Endothelial cell of umbilical vein (primary cell): Measurements from ENCODE around the gene TENT4A. TPM values are rescaled to one million over a fixed set of nuclear protein-coding genes. Genes with fewer than 3 reads are reported as not detected.

Source experiments
- BruUV-seq: library from RNA; stranded (reverse); fragments of 400-500 nt; replicated peaks from 2 replicates; lab custom pipeline; 2021; lab: Mats Ljungman, UMichigan
- CTCF ChIA-PET: fragments of 300-600, 350-600 bp; sonication (Branson Sonifier 250); formaldehyde crosslinking; loops from one replicate; lab custom pipeline; 2021; ENCODE audit warnings: antibody characterized with exemption, inconsistent platforms; lab: Charles Lee
- POLR2A ChIA-PET: fragments of 300-600, 350-600 bp; sonication (Branson Sonifier 250); formaldehyde crosslinking; loops from one replicate; lab custom pipeline; 2021; ENCODE audit warnings: antibody characterized with exemption, inconsistent platforms; lab: Charles Lee
- DNase-seq: peaks from one replicate; pipeline ENCODE4 v3.0.0-alpha.2; 2011; ENCODE audit warnings: low read depth, low spot score
- FAIRE-seq: peaks from 2 replicates; lab custom pipeline; 2011; peaks lifted over from hg19 to GRCh38; lab: Jason Lieb, UNC
- H2AFZ ChIP-seq: 2 replicates; pipeline ENCODE4 v1.6.0; 2012; ENCODE audit warnings: low read depth, low read length, control low read depth, inconsistent platforms
- H3K27ac ChIP-seq: 2 replicates; pipeline ENCODE4 v1.5.1; 2011; ENCODE audit warnings: low read depth, mild to moderate bottlenecking, control low read depth, low read length, moderate library complexity; ENCODE audit not compliant: insufficient read depth
- H3K27me3 ChIP-seq, 2 experiments: 2 replicates each; pipeline versions ENCODE4 v1.6.0 to v1.6.1; 2011; ENCODE audit warnings: low read length in 2 of 2, mixed read lengths in 1 of 2; ENCODE audit not compliant: control insufficient read depth in 2 of 2, insufficient read depth in 2 of 2
- H3K36me3 ChIP-seq, 2 experiments: 2 replicates in 1 of 2; 3 replicates in 1 of 2; pipeline ENCODE4 v1.5.1; 2011; ENCODE audit warnings: low read length in 2 of 2, mild to moderate bottlenecking in 1 of 2, moderate library complexity in 1 of 2; ENCODE audit not compliant: control insufficient read depth in 2 of 2, insufficient read depth in 2 of 2; ENCODE audit errors: extremely low read depth in 1 of 2
- H3K4me1 ChIP-seq: 3 replicates; pipeline ENCODE4 v1.5.1; 2011; ENCODE audit warnings: mild to moderate bottlenecking, low read length; ENCODE audit not compliant: control insufficient read depth, insufficient read depth; ENCODE audit errors: extremely low read depth
- H3K4me2 ChIP-seq: 2 replicates; pipeline ENCODE4 v1.6.1; 2011; ENCODE audit warnings: low read length, control low read depth, mixed read lengths; ENCODE audit not compliant: insufficient read depth
- H3K4me3 ChIP-seq, 3 experiments: fragments of 200-600 bp in 1 of 3; sonication (generic), shearing (Covaris generic) in 1 of 3; replicated peaks in 1 of 3; 2 replicates each; pipeline ENCODE4 v1.5.1; 2011 to 2016; ENCODE audit warnings: control low read depth in 3 of 3, low read length in 3 of 3, mild to moderate bottlenecking in 2 of 3, inconsistent platforms in 1 of 3, low read depth in 1 of 3, moderate library complexity in 1 of 3; ENCODE audit not compliant: insufficient read depth in 1 of 3
- H3K79me2 ChIP-seq: 2 replicates; pipeline ENCODE4 v1.6.0; 2012; ENCODE audit warnings: low read length, inconsistent platforms; ENCODE audit not compliant: control insufficient read depth, insufficient read depth
- H3K9ac ChIP-seq: replicated peaks from 2 replicates; pipeline ENCODE3; 2011; ENCODE audit warnings: low read length, control low read depth; ENCODE audit not compliant: insufficient read depth; ENCODE audit errors: extremely low read depth
- H3K9me1 ChIP-seq: replicated peaks from 3 replicates; pipeline ENCODE4 v1.6.0; 2011; ENCODE audit warnings: mild to moderate bottlenecking, low read length; ENCODE audit not compliant: control insufficient read depth, insufficient read depth; ENCODE audit errors: extremely low read depth
- H3K9me3 ChIP-seq: replicated peaks from 2 replicates; pipeline ENCODE4 v1.5.1; 2012; ENCODE audit warnings: low read length, inconsistent platforms; ENCODE audit not compliant: control insufficient read depth, insufficient read depth
- H4K20me1 ChIP-seq: replicated peaks from 2 replicates; pipeline ENCODE3; 2011; ENCODE audit warnings: mild to moderate bottlenecking, low read length; ENCODE audit not compliant: control insufficient read depth, insufficient read depth; ENCODE audit errors: extremely low read depth
- CTCF ChIP-seq, 2 donors: IDR thresholded peaks; 1 replicate in 1 of 2; 2 replicates in 1 of 2; pipeline ENCODE4 v1.5.1; 2011; ENCODE audit warnings: low read length in 2 of 2, mild to moderate bottlenecking in 2 of 2, moderate library complexity in 2 of 2, control low read depth in 1 of 2, inconsistent platforms in 1 of 2, low read depth in 1 of 2; ENCODE audit not compliant: insufficient read depth in 1 of 2; ENCODE audit errors: extremely low read depth in 1 of 2
- EZH2 ChIP-seq: IDR thresholded peaks from 2 replicates; pipeline ENCODE4 v1.6.1; 2012; ENCODE audit warnings: borderline replicate concordance, low read depth, mild to moderate bottlenecking, moderate library complexity, low read length, inconsistent platforms; ENCODE audit not compliant: severe bottlenecking
- FOS ChIP-seq: IDR thresholded peaks from 2 replicates; pipeline ENCODE4 v1.6.1; 2011; ENCODE audit warnings: mild to moderate bottlenecking, low read length, moderate library complexity, borderline replicate concordance; ENCODE audit not compliant: insufficient read depth
- GATA2 ChIP-seq: IDR thresholded peaks from 2 replicates; pipeline ENCODE4 v1.7.0; 2011; ENCODE audit warnings: low read depth, mild to moderate bottlenecking, moderate library complexity, mixed read lengths, low read length; ENCODE audit not compliant: insufficient read length, insufficient read depth
- JUN ChIP-seq: IDR thresholded peaks from 2 replicates; pipeline ENCODE4 v1.6.1; 2011; ENCODE audit warnings: borderline replicate concordance, low read depth; ENCODE audit not compliant: insufficient read length, insufficient read depth
- MAX ChIP-seq: IDR thresholded peaks from 2 replicates; pipeline ENCODE4 v1.6.1; 2011; ENCODE audit not compliant: insufficient read depth, insufficient read length
- MYC ChIP-seq: IDR thresholded peaks from one replicate; pipeline ENCODE4 v1.6.1; 2011; ENCODE audit warnings: mild to moderate bottlenecking, low read depth, low read length
- POLR2A ChIP-seq: IDR thresholded peaks from 2 replicates; pipeline ENCODE4 v1.6.1; 2012; ENCODE audit warnings: low read depth, mild to moderate bottlenecking, control low read depth, low read length
- POLR2AphosphoS5 ChIP-seq: IDR thresholded peaks from 2 replicates; pipeline ENCODE4 v1.6.1; 2012; ENCODE audit warnings: low read depth, mild to moderate bottlenecking, control low read depth, low read length, moderate library complexity; ENCODE audit not compliant: insufficient read depth
- dilution Hi-C: fragments of 300-500 bp; cut with MboI; formaldehyde crosslinking; loops from one replicate; pipeline ENCODE4 v1.15.0; 2019; ENCODE audit warnings: low sequenced_read_pairs; ENCODE audit not compliant: extremely low pct_ligation_motif_present
- intact Hi-C: fragments of 100-400 bp; cut with micrococcal nuclease; formaldehyde crosslinking; loops from one replicate; pipeline ENCODE4 v1.10.0; 2022
- polyA plus RNA-seq, 4 experiments: library from polyadenylated mRNA; depleted of rRNA in 3 of 4; stranded (reverse) in 3 of 4; unstranded in 1 of 4; fragments of >200 nt; gene quantifications; 2 replicates each; pipeline versions ENCODE4 v1.2.1 to v1.2.3, GENCODE V29; 2011 to 2012; ENCODE audit warnings: missing spikeins in 1 of 4
- total RNA-seq: library from RNA; stranded (reverse); gene quantifications from 2 replicates; pipeline ENCODE4 v1.2.3, GENCODE V29; 2021

TENT4A gene
- total and polyA plus RNA-seq, 2 donors (not counting 3 experiments of a cell fraction or from before 2014, with no cell fraction given) = 10.2 to 35.4 TPM

DNA sequence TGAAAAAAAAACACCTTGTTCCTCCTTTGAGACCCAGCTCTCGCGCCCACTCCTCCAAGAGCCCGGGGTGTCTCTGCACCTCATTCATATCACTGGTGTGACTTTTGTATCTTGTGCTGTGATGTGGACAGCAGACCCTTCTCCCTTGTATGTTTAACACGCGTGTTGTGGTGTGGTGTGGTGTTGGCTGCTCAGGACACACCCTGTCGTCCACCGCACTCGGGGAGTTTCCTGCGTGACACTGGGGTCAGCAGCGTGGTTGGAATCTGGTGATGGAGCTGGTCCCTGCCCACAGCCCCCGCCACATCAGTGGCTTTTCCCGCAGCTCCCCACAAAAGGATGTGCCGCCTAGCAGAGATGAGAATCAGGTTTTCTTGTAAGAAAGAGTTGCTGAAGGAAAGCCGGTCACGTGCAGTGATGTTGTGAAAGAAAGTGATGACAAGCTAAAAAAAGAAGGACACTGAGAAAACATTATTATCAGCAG lies 61.5 kb downstream of the TENT4A start:
- no TSS peak for BruUV-seq
- intact Hi-C loops (no loop called here), dilution Hi-C loops (no loop called here)
- DNase-seq = no peak
- Histone ChIP-seq H3K27ac (no peak overlapping the region), H4K20me1 (no peaks in the 10 kb centered on the region), H3K9me3 (no peaks in the 10 kb centered on the region), H2AFZ (no peak overlapping the region), H3K4me3 (no peak overlapping the region), H3K4me1 (peaks cover 10% of the 10 kb centered on the region), H3K4me2 (no peak overlapping the region), H3K9me1 (no peaks in the 10 kb centered on the region), H3K27me3 (no peaks in the 10 kb centered on the region), H3K9ac (no peak overlapping the region), H3K79me2 (no peaks in the 10 kb centered on the region), H3K36me3 (no peaks in the 10 kb centered on the region)
- peak; percentile 4 for FAIRE-seq
- ChIA-PET POLR2A (no interaction called here), CTCF (interaction anchor here (2.0 kb wide), 1 partner anchor 980 kb away, joined by 8 read pairs; no protein-coding TSS in a partner anchor)
- TF ChIP-seq MAX (no peak), POLR2A (no peak), JUN (no peak)

DNA sequence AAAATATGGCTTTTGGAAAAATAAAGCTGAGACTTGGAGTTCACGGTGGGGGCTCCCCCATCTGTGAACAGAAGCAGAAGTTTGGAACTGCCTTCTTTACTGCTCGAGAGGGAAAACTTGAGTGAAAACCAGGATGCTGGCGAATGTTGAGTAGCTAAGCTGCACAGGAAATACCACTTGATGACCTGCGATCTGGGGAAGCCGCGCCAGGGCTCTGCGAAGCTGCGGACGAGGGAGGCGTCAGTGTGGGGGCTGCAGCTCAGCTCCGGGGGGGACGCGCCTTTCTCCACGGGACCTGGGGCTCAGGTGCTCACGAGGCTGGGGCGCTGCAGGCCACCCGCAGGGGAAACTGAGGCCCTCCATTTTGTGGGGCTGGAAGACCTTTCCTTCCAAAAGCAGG lies 62.3 kb downstream of the TENT4A start:
- FAIRE-seq (no peak), DNase-seq (peak; percentile 21)
- no peak overlapping the region for H3K9ac ChIP-seq
- BruUV-seq = no TSS peak
- intact Hi-C loops (no loop called here), dilution Hi-C loops (no loop called here)
- ChIA-PET POLR2A (no interaction called here), CTCF (interaction anchor here (1.1 to 2.0 kb wide), 3 partner anchors 9 to 979 kb away, joined by 4 to 8 read pairs (median 5); no protein-coding TSS in a partner anchor)
- no peak overlapping the region for H3K4me3 ChIP-seq
- H3K4me2 ChIP-seq = no peak overlapping the region
- no peaks in the 10 kb centered on the region for H3K9me1 ChIP-seq
- H3K27ac ChIP-seq = no peak overlapping the region
- H2AFZ ChIP-seq = no peak overlapping the region
- no peaks in the 10 kb centered on the region for H3K79me2 ChIP-seq
- H3K27me3 ChIP-seq = no peaks in the 10 kb centered on the region
- H3K36me3 ChIP-seq = no peaks in the 10 kb centered on the region
- H3K4me1 ChIP-seq = peaks cover 10% of the 10 kb centered on the region
- no peaks in the 10 kb centered on the region for H3K9me3 ChIP-seq
- TF ChIP-seq JUN (no peak), EZH2 (no peak), GATA2 (no peak), FOS (no peak), MYC (no peak), POLR2A (no peak), POLR2AphosphoS5 (no peak), MAX (no peak), CTCF (IDR thresholded peaks at IDR 0.05; ENCODE audit: extremely low read depth in 1 of 2, insufficient read depth in 1 of 2, low read depth in 1 of 2, low read length in 2 of 2) (no peak)
- no peaks in the 10 kb centered on the region for H4K20me1 ChIP-seq
